Thyroid gland (tissue), 4 donors: ENCODE measurements around the gene HK3.

Experiments
- CTCF ChIP-seq, 6 experiments: fragments of 200-600 bp in 3 of 6; fragments of 450-650 bp in 3 of 6; sonication (generic) in 3 of 6; IDR thresholded peaks; one replicate each; pipeline ENCODE4 v1.5.1; 2016 to 2019; ENCODE audit warnings: antibody characterized with exemption in 6 of 6, mild to moderate bottlenecking in 2 of 6, inconsistent platforms in 1 of 6, moderate library complexity in 1 of 6
- POLR2A ChIP-seq, 2 donors: fragments of 450-650 bp; IDR thresholded peaks; one replicate each; pipeline ENCODE4 v1.6.1; 2017; ENCODE audit warnings: antibody characterized with exemption in 2 of 2, mild to moderate bottlenecking in 2 of 2, moderate library complexity in 1 of 2

DNA sequence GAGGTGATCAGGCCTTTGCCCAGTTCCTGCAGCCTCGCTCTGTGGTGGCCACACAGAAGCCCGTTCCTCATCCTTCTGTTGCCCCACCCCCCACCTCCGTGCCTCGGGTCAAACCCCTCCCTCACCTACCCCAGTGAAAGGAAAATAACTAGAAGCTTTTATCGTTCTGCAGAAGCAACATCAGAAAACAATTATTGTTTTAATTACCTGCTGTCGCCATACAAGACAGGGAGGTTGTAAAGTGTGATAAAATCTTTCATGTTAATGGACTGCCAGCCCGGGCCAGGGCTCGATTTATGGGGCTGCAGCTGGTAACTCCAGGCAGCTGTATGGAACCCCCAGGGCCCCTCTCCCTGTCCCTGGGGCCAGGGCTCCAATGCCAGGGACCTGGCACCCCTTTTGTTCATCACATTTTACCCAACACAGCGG, 68.1 kb downstream of the HK3 start:
- TF ChIP-seq CTCF (IDR thresholded peaks at IDR 0.05) (no peak), POLR2A (IDR thresholded peaks at IDR 0.05) (no peak)
